ENCODE data around the gene PPTC7. TPM values are rescaled to one million over a fixed set of nuclear protein-coding genes. Genes with fewer than 3 reads are reported as not detected.
"Not testable (repeated sequence)": the region's sequence is repeated elsewhere in the genome, so short reads cannot be mapped to it uniquely, and the experiment has no call there.

The PPTC7 gene
- total RNA-seq, 1 donor from 2014 or later: 28.3 TPM

- no peak for DNase-seq
Measured at GRCh38 chr12:110585231-110585799, 2.2 kb upstream of the PPTC7 start.

- DNase-seq: peak; percentile 65
Measured at GRCh38 chr12:110582276-110583136, 612 bp downstream of the PPTC7 start.

DNA sequence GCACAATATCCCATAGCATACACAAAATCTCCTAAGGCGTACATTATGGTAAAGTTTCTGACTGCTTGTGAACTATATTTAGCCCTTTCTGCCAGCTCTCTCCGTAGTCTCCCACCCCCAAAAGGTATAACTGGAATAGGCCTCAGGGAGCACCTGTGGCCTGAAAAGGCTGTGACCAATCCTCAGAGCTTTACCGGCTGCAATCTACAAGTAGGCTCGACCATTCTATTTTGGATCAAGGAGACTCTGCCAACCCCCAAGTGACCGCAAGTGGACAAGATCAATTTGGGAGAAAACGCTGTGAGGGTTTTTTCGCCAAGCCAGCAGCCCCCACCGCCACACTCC lies 1.2 kb downstream of the PPTC7 start:
- DNase-seq: peak; percentile 35

GRCh38 chr12:110579535-110580253 lies 3.4 kb downstream of the PPTC7 start:
- no peak for DNase-seq

DNA sequence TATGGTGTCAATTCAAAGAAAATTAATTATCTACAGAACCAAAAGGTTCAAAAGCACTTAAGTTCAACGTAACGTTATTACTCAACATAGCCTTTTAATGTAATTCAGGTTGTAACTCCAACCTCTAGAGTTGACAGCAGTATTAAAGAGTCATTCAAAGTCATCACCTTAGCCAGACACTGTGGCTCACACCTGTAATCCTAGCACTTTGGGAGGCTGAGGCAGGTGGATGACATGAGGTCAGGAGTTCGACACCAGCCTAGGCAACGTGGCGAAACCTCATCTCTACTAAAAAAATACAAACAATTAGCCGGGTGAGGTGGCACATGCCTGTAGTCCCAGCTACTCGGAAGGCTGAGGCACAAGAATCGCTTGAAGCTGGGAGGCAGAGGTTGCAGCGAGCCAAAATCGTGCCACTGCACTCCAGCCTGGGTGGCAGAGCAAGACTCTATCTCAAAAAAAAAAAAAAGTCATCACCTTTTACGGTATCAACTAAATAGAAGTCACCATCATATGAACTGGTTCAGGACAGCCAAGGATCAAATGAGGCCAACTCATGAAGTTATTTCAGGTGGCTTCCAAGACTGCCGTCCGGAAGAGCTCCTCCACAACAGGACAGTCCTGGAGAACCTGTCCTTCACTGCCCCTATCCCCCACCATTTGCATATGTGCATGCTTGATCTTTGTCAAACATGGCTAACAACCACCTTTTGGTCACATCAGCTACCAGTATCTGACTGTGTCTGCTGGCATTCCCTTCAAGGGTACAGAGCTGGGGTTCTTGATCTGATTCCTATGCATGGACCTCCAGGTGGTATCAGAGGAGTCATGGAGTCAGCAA lies 4.2 kb downstream of the PPTC7 start:
- no peak for DNase-seq

GRCh38 chr12:110577864-110578693 lies 5.0 kb downstream of the PPTC7 start:
- DNase-seq: no peak

DNA sequence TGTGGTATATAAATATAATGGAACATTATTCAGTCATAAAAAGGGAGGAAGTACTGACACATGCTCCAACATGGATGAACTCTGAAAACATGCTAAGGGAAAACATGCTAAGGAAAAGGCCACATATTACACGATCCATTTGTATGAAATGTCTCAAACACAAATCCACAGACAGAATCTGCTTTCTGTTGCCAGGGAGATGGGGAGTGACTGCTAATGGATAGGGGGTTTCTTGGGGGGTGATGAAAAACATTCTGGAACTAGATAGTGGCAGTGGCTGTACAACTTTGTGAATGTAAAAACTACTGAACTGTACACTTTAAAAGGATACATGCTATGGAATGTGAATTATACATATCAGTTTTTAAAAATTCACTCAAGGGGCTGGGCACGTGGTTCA lies 6.6 kb downstream of the PPTC7 start:
- no peak for DNase-seq

- no peak for DNase-seq
Measured at GRCh38 chr12:110575326-110575725, 7.8 kb downstream of the PPTC7 start.

- not testable (repeated sequence) for DNase-seq
Measured at GRCh38 chr12:110574717-110575230, 8.3 kb downstream of the PPTC7 start.

DNA sequence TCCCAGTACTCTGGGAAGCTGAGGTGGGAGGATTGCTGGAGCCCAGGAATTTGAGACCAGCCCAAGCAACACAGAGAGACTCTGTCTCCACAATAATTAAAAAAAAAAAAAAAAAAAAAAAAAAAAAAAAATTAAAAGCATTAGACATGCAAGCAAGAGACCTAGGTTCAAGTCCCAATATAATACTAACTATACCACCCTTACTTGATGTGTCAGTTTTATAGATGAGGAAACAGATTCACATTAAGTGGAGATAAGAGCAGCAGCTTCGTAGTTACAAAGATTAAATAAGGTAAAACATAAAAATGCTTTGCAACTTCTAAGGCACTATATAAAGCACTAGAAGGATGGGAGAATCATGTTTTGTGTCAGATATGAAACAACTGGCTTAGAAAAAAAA lies 9.1 kb downstream of the PPTC7 start:
- no peak for DNase-seq

DNA sequence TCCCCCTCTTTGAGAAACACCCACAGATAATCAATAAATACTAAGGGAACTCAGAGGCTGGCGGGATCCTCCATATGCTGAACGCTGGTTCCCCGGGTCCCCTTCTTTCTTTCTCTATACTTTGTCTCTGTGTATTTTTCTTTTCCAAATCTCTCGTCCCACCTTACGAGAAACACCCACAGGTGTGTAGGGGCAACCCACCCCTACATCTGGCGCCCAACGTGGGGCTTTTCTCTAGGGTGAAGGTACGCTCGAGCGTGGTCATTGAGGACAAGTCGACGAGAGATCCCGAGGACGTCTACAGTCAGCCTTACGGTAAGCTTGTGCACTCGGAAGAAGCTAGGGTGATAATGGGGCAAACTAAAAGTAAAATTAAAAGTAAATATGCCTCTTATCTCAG lies 12.3 kb downstream of the PPTC7 start:
- not testable (repeated sequence) for DNase-seq

GRCh38 chr12:110569838-110570237 lies 13.3 kb downstream of the PPTC7 start:
- DNase-seq: not testable (repeated sequence)

DNA sequence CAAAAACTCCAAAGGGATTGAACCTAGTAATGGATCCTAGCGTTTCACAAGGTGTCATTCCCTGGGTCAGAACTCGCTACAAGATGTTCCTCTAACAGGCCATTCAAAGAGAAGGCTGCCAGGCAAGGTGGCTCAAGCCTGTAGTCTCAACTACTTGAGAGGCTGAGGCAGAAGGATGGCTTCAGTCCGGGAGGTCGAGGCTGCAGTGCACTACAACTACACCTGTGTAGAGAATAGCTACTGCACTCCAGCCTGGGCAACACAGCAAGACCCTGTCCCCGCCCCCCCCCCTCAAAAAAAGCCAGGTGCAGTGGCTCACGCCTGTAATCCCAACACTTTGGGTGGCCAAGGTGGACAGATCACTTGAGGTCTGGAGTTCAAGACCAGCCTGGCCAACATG lies 14.4 kb downstream of the PPTC7 start:
- DNase-seq: no peak

- DNase-seq: no peak
Measured at GRCh38 chr12:110566993-110567392, 16.1 kb downstream of the PPTC7 start.

- no peak for DNase-seq
Measured at GRCh38 chr12:110565894-110566871, 16.9 kb downstream of the PPTC7 start.

DNA sequence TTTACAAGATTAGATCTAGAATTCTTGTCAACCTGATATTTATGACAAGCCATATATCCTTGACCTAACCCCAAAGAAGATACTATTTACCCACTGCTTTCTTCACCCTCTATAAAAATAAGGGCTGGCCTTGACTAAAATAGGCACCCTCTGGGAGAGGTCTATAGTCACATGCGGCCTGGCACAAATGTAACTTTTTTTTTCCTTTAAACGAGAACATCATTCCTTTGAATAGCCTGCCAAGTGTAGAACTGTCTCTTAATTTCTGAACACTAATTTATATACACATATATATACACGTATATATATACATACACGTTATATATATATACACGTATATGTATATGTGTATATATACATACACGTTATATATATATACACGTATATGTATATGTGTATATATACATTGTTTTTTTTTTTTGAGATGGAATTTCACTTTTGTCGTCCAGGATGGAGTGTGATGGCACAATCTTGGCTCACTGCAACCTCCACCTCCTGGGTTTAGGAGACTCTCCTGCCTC lies 18.6 kb downstream of the PPTC7 start:
- no peak for DNase-seq

DNA sequence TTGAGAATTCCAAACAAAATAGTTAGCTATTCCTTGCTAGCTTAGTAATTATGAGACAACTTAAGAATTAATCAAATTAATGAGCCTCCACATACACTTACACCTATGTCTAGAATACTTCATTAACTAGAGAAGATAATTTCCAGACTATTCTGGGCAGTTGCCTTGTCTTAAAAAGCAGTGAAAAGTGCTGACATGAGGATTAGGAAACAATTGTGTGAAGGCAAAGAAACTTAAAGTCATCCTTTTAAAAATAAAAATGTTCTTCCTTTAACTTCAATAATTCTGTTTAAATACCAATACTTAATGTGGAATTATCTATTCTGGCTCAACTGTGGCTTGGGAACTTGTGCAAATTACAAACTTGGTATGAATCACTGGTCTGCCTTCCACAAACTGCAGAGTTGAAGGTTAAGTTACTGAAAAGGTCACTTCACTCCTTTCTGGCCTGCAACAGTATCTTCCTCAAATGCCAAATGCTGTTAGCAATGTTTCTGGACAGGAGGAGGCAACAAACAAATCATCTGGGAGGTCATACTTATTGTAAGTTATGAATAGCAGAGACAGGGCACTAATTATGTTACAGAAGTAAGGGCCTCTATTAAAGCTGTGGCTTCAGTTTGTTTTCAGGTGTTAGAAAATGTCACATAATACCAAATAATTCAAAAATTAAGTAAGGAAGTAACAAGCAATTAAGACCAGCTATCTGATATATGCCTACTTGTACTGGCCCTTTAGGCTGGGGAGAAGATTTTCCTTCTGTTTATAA lies 19.2 kb downstream of the PPTC7 start:
- DNase-seq: no peak

- not testable (repeated sequence) for DNase-seq
Measured at GRCh38 chr12:110562386-110562785, 20.7 kb downstream of the PPTC7 start.
